GM15510 (cell line): ENCODE data around the gene KIAA1217.

Experiments
- POLR2A ChIP-seq: IDR thresholded peaks from 3 replicates; pipeline ENCODE4 v1.6.1; 2011; ENCODE audit warnings: borderline replicate concordance; ENCODE audit not compliant: insufficient read length; ENCODE audit errors: extremely low read depth

KIAA1217 gene

GRCh38 chr10:24278176-24278889 is 69.4 kb downstream of the KIAA1217 start:
- no peak for TF ChIP-seq POLR2A

- TF ChIP-seq POLR2A, result no peak
Measured at GRCh38 chr10:24279166-24279565, 70.2 kb downstream of the KIAA1217 start.

GRCh38 chr10:24287559-24288195 is 78.7 kb downstream of the KIAA1217 start:
- no peak for TF ChIP-seq POLR2A

GRCh38 chr10:24288581-24288980 is 79.6 kb downstream of the KIAA1217 start:
- TF ChIP-seq POLR2A, result no peak

GRCh38 chr10:24289235-24289634 is 80.3 kb downstream of the KIAA1217 start:
- no peak for TF ChIP-seq POLR2A

GRCh38 chr10:24292304-24293293 is 83.7 kb downstream of the KIAA1217 start:
- TF ChIP-seq POLR2A, result no peak

- no peak for TF ChIP-seq POLR2A
Measured at GRCh38 chr10:24299578-24300260, 90.8 kb downstream of the KIAA1217 start.

GRCh38 chr10:24303522-24304310 is 94.8 kb downstream of the KIAA1217 start:
- no peak for TF ChIP-seq POLR2A

- TF ChIP-seq POLR2A, result no peak
Measured at GRCh38 chr10:24305551-24306506, 96.9 kb downstream of the KIAA1217 start.

GRCh38 chr10:24306507-24306875 is 97.6 kb downstream of the KIAA1217 start:
- TF ChIP-seq POLR2A, result no peak

- TF ChIP-seq POLR2A, result no peak
Measured at GRCh38 chr10:24307116-24307515, 98.2 kb downstream of the KIAA1217 start.

GRCh38 chr10:24307696-24308485 is 99.0 kb downstream of the KIAA1217 start:
- TF ChIP-seq POLR2A, result no peak
